Effector CD8-positive, alpha-beta T cell (primary cell): ENCODE results near the gene CDK15.
"Not testable (repeated sequence)": the region's sequence is repeated elsewhere in the genome, so short reads cannot be mapped to it uniquely, and the experiment has no call there.

Experiments
- DNase-seq: peaks from one replicate; lab custom pipeline; 2025; lab: John Stamatoyannopoulos, UW

Gene CDK15

GRCh38 chr2:201830666-201831065 lies 24.3 kb downstream of the CDK15 start:
- DNase-seq = no peak

- DNase-seq = no peak
Measured at GRCh38 chr2:201831469-201831868, 25.1 kb downstream of the CDK15 start.

- DNase-seq = no peak
Measured at GRCh38 chr2:201833781-201834180, 27.4 kb downstream of the CDK15 start.

GRCh38 chr2:201835066-201835465 lies 28.7 kb downstream of the CDK15 start:
- no peak for DNase-seq

- DNase-seq = no peak
Measured at GRCh38 chr2:201837391-201837790, 31.1 kb downstream of the CDK15 start.

- DNase-seq = no peak
Measured at GRCh38 chr2:201837824-201838431, 31.6 kb downstream of the CDK15 start.

DNA sequence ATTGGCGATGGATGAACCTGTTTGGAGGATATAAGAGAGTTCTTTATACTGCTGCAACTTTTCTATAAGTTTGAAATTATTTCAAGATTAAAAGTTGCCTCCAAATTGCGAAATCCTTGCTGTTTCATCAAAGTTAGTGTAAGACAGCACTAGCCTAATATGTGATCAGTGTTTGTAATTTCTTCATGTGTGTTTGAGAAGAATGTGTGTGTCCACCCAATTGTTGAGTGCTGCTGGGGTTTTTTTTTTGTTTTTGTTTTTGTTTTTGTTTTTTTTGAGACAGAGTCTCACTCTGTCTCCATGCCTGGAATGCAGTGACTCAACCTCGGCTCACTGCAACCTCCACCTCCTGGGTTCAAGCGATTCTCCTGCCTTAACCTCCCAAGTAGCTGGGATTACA lies 33.4 kb downstream of the CDK15 start:
- DNase-seq = no peak

DNA sequence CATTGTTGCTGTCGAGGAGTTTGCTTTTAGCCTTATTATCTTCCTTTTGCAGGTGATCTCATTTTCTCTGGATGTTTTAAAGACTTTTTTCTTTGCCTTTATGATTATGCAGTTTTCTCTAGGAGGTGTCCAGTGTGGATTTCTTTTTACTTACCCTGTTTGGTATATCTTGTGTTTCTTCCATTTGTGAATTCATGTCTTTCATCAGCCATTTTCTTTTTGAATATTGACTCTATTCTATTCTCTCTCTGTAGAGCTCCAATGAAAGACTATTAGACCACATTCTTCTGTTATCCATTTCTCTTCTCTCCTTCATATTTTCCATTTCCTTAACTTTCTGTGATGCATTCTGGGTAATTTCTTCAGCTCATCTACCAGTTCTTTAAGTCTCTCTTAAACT lies 34.4 kb downstream of the CDK15 start:
- no peak for DNase-seq

DNA sequence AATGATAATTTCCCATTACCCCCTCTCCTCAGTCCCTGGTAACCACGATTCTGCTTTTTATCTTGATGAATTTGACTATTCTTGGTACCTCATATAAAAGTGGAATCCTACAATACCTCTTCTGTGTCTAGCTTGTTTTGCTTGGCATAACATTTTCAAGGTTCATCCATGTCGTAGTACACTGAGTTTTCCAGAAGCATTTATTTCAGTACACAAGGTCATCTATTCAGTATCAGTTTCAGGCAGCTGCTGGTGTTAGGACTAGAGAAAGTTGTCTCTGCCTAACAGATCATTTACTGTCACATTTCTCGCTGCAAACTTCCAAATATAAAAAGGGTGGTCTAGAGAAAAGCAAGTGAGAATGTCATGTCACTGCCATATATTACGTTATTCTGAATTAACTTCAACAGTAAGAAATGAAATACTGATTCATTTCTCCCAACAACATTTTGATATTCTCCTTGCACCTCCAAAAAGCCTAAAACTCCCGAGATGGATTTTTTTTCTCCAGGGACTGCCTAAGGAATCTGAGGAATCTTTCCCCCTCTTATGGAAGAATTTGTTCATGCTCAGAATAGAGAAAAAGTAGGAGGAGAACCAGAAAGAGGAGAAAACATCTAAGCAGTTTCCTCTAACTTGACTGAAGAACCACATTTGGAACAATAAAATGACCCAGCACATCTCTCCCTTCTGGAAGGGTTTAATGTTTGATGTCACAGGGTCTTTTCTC lies 36.0 kb downstream of the CDK15 start:
- DNase-seq = no peak

DNA sequence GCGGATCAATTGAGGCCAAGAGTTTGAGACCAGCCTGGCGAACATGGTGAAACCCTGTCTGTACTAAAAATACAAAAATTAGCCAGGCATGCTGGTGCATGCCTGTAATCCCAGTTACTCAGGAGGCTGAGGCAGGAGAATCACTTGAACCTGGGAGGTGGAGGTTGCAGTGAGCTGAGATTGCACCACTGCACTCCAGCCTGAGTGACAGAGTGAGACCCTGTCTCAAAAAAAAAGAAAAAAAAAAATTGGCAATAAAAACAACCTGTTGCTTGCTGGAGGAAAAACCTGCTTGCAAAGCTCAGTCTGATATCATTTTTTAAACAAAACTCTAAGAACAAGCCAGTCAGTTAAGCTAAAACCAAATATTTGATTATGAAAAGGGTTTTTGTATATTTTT lies 38.6 kb downstream of the CDK15 start:
- DNase-seq = not testable (repeated sequence)

DNA sequence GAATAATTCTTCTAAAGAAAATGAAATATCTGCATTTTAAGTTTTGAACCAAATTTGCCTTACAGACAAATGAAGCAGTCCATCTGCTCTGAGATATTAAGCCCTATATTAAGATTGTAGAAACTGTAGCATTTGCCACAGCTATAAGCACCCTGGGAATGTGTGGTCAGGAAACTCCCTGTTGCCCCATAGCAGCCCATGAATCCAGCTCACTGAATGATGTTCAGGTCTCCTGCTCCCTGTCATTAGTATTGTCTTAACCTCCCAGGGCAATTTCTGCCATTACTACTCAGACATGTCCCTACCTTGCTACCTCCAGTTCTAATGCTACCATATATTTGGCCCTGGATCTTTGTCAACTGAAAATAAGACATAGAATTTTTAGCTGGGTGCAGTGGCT lies 41.1 kb downstream of the CDK15 start:
- no peak for DNase-seq

GRCh38 chr2:201852462-201852861 lies 46.1 kb downstream of the CDK15 start:
- no peak for DNase-seq

DNA sequence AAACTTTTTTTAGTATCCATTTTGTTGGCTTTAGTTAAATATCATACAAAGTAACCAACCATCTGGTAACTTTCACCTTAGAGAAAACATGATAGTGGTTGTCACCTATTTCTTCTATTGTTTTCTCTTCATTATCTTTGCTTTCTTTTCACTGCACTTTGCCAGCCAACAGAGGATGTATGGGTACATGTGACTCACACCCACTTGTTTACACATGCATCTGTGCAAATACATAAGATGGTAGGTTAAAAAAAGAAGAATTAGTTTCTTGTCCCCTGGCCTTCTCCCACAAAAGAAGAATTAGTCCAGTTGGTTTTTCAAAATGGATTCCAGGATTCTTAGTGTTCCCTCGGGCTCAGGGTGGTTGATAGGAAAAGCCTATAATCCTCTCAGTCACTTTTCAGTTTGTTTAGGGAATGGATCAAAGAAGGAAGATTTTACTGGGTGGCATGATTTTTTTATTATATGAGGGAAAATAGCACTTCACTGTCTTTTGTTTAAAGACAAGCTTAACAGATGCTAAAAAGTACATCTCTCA lies 46.6 kb downstream of the CDK15 start:
- no peak for DNase-seq

- no peak for DNase-seq
Measured at GRCh38 chr2:201854221-201854801, 48.0 kb downstream of the CDK15 start.

- DNase-seq = no peak
Measured at GRCh38 chr2:201854841-201855240, 48.5 kb downstream of the CDK15 start.

DNA sequence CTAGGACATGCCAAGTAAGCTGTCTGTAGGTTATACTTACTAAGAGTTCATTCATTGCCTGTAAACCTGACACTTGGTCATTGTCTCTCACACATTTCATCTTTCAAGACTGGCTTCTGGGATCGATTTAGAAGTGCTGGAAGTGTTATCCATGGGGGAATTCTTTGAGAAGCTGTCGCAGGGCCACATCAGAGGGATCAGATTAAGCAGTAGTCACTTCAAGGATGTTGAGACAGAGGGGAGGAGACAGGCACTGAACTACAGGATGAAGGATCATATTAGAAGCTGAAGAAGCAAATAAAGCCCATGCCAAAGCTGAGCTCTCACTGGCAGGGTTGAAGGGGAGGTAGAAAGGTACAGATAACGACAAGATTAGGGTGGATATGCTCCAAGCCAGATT lies 49.0 kb downstream of the CDK15 start:
- no peak for DNase-seq

DNA sequence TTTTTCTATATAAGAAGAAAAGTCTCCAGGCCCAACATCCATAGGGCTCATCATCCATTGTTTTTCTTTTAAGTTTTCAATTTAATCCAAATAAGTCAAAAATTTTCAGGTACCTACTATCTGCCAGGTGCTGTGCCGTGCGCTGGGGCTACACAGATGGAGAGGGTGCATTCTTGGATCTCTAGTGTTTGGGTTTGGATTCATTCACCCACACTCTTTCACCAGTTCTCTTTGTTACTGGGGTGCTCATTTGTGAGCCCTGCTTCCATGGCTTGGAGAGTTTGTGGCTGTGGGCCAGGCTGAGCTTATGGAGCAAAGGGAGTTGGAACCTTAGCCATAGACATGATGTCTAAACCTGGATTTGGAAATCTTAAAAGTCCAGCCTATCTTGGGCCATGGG lies 51.0 kb downstream of the CDK15 start:
- no peak for DNase-seq

DNA sequence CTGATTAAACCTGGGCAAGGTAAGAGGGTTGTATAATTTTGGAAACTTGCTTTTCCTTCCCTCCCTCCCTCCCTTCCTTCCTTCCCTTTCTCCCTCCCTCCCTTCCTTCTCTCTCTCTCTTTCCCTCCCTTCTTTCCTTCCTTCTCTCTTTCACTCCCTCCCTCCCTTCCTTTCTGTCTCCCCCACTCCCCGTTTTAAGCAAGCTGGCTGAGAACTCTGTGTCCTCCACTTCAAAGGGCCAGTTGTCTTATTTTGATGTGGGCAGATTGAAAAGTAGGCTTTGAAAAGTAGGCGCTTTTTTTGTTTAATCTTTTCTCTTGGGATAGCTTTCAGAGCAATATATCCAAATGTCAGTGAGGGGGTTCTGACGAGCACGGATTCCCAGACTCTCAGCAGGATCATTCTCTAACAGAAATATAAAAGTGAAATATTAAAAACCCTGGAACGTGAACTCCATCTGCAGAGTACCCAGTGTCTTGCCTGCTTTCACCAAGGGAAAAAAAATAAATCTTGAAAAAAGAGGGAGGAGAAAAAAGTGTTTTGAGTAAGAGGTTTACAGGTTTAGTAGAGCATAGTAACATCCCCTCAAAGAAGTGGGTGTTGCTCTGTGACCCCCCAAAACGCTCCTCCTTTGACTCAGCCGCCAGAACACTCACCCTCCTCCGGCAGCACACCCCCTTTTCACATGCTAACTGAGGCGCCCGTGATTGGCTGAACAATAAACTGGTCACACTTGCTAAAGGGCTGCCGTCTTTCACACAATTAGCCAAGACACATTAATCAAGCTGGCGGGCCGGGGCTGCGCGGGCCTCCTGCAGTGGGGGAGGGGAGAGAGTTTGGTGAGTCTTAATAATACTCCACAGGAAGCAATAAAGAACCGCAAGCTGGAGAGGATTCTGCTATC lies 52.2 kb downstream of the CDK15 start:
- no peak for DNase-seq

GRCh38 chr2:201859949-201860348 lies 53.6 kb downstream of the CDK15 start:
- DNase-seq = no peak

DNA sequence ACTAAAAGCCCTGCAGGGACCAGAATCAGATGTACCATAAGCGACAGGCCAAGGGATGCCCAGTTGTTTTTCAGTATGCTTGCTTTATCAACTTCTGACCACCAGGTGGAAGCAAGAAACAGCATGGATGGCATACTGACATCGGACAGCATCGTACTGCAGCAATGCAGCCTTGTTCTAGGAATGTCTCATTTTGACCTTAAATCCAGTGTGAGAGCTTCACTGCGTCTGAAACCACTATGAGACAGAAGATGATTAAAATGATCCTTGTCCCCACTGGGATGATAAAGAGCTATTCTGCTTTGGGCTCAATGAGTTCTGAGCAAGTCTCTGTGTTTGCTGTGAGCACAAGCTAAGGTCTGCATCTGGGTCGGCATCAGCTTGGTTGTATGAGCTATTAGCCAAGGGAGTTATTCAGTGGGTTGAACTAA lies 54.3 kb downstream of the CDK15 start:
- no peak for DNase-seq

- no peak for DNase-seq
Measured at GRCh38 chr2:201862843-201863242, 56.5 kb downstream of the CDK15 start.
